HG02884 (cell line): ENCODE data around the gene TMC1.
"Not testable (repeated sequence)": the region's sequence is repeated elsewhere in the genome, so short reads cannot be mapped to it uniquely, and the experiment has no call there.

ENCODE experiments used
- ATAC-seq: cut with Tn5 transposase; IDR thresholded peaks from one replicate; pipeline ENCODE4 v1.9.1; 2021; ENCODE audit warnings: mild to moderate bottlenecking, moderate library complexity; ENCODE audit not compliant: unreplicated experiment

The TMC1 gene

GRCh38 chr9:72749276-72749675, 227.9 kb downstream of the TMC1 start:
- no peak for ATAC-seq

- ATAC-seq: no peak
Measured at GRCh38 chr9:72751541-72751940, 230.1 kb downstream of the TMC1 start.

- ATAC-seq: no peak
Measured at GRCh38 chr9:72753266-72753893, 232.0 kb downstream of the TMC1 start.

- ATAC-seq: no peak
Measured at GRCh38 chr9:72755836-72756235, 234.4 kb downstream of the TMC1 start.

GRCh38 chr9:72758944-72759343, 237.5 kb downstream of the TMC1 start:
- ATAC-seq: no peak

GRCh38 chr9:72763022-72763421, 241.6 kb downstream of the TMC1 start:
- no peak for ATAC-seq

- ATAC-seq: no peak
Measured at GRCh38 chr9:72769546-72769945, 248.1 kb downstream of the TMC1 start.

- ATAC-seq: no peak
Measured at GRCh38 chr9:72772661-72773060, 251.3 kb downstream of the TMC1 start.

GRCh38 chr9:72773570-72773969, 252.2 kb downstream of the TMC1 start:
- no peak for ATAC-seq

GRCh38 chr9:72775570-72775969, 254.2 kb downstream of the TMC1 start:
- ATAC-seq: no peak

GRCh38 chr9:72779614-72780013, 258.2 kb downstream of the TMC1 start:
- ATAC-seq: no peak

GRCh38 chr9:72786948-72787347, 265.5 kb downstream of the TMC1 start:
- ATAC-seq: no peak

GRCh38 chr9:72788966-72789735, 267.7 kb downstream of the TMC1 start:
- ATAC-seq: no peak

GRCh38 chr9:72789885-72790284, 268.5 kb downstream of the TMC1 start:
- no peak for ATAC-seq

GRCh38 chr9:72790989-72791388, 269.6 kb downstream of the TMC1 start:
- no peak for ATAC-seq

GRCh38 chr9:72791436-72791835, 270.0 kb downstream of the TMC1 start:
- ATAC-seq: no peak

- ATAC-seq: no peak
Measured at GRCh38 chr9:72794946-72795345, 273.5 kb downstream of the TMC1 start.

- no peak for ATAC-seq
Measured at GRCh38 chr9:72800328-72800994, 279.1 kb downstream of the TMC1 start.

GRCh38 chr9:72805238-72805637, 283.8 kb downstream of the TMC1 start:
- ATAC-seq: no peak

- ATAC-seq: not testable (repeated sequence)
Measured at GRCh38 chr9:72806313-72806809, 285.0 kb downstream of the TMC1 start.

GRCh38 chr9:72807765-72808445, 286.5 kb downstream of the TMC1 start:
- no peak for ATAC-seq
